SK-N-SH treated with all-trans-retinoic acid at 6 μM for 48 hours (cell line): ENCODE measurements around the gene MUSTN1.

Experiments used
- ATAC-seq: fragments of 200-7000 bp; cut with Tn5 transposase; 3 replicates; pipeline ENCODE4 v1.9.1; 2020; ENCODE audit warnings: mild to moderate bottlenecking, moderate library complexity
- ARNTL ChIP-seq: fragments of 450-650 bp; formaldehyde crosslinking; IDR thresholded peaks from 2 replicates; pipeline ENCODE4 v1.5.0; 2020; ENCODE audit warnings: low read depth, mild to moderate bottlenecking, moderate library complexity, borderline replicate concordance
- BACH2 ChIP-seq: fragments of 250-450 bp; sonication (Bioruptor Pico); IDR thresholded peaks from 2 replicates; pipeline ENCODE4 v1.9.0; 2021; ENCODE audit warnings: mild to moderate bottlenecking, borderline replicate concordance
- CSDC2 ChIP-seq: fragments of 250-450 bp; sonication (Bioruptor Pico); IDR thresholded peaks from 2 replicates; pipeline ENCODE4 v1.5.0; 2020; ENCODE audit warnings: mild to moderate bottlenecking, moderate library complexity
- ESRRG ChIP-seq: fragments of 250-450 bp; sonication (Bioruptor Pico); IDR thresholded peaks from 2 replicates; pipeline ENCODE4 v1.6.1; 2021; ENCODE audit warnings: mild to moderate bottlenecking
- GLIS3 ChIP-seq: fragments of 250-450 bp; sonication (Bioruptor Pico); IDR thresholded peaks from 2 replicates; pipeline ENCODE4 v1.5.0; 2020; ENCODE audit warnings: mild to moderate bottlenecking, moderate library complexity
- ISL1 ChIP-seq: fragments of 250-450 bp; sonication (Bioruptor Pico); IDR thresholded peaks from 2 replicates; pipeline ENCODE4 v2.1.2; 2022; ENCODE audit warnings: mild to moderate bottlenecking, moderate library complexity
- OSR1 ChIP-seq: fragments of 250-450 bp; sonication (Bioruptor Pico); IDR thresholded peaks from 2 replicates; pipeline ENCODE4 v1.8.0; 2022; ENCODE audit warnings: moderate library complexity, mild to moderate bottlenecking, inconsistent platforms
- PPARA ChIP-seq: fragments of 250-450 bp; sonication (Bioruptor Pico); IDR thresholded peaks from 2 replicates; pipeline ENCODE4 v1.5.0; 2020; ENCODE audit warnings: mild to moderate bottlenecking, borderline replicate concordance
- SNAI2 ChIP-seq: fragments of 250-450 bp; sonication (Bioruptor Pico); IDR thresholded peaks from 2 replicates; pipeline ENCODE4 v1.5.0; 2020; ENCODE audit warnings: mild to moderate bottlenecking, moderate library complexity
- TCF4 ChIP-seq: fragments of 250-450 bp; sonication (Bioruptor Pico); IDR thresholded peaks from 2 replicates; pipeline ENCODE4 v1.8.0; 2021; ENCODE audit warnings: mild to moderate bottlenecking, moderate library complexity, borderline replicate concordance
- TOX ChIP-seq: fragments of 250-450 bp; sonication (Bioruptor Pico); IDR thresholded peaks from 2 replicates; pipeline ENCODE4 v1.8.0; 2021; ENCODE audit warnings: mild to moderate bottlenecking, moderate library complexity, borderline replicate concordance
- ZC3H10 ChIP-seq: fragments of 250-450 bp; sonication (Bioruptor Pico); IDR thresholded peaks from 2 replicates; pipeline ENCODE4 v1.5.1; 2021; ENCODE audit warnings: mild to moderate bottlenecking, moderate library complexity
- ZFP3 ChIP-seq: fragments of 250-450 bp; sonication (Bioruptor Pico); IDR thresholded peaks from 2 replicates; pipeline ENCODE4 v1.5.0; 2020; ENCODE audit warnings: mild to moderate bottlenecking, moderate library complexity
- ZFP30 ChIP-seq: fragments of 450-650 bp; formaldehyde crosslinking; IDR thresholded peaks from 2 replicates; pipeline ENCODE4 v1.5.0; 2022; ENCODE audit warnings: mild to moderate bottlenecking, moderate library complexity
- ZNF565 ChIP-seq: fragments of 450-650 bp; formaldehyde crosslinking; conservative IDR thresholded peaks from 2 replicates; pipeline ENCODE4 v1.5.0; 2020; ENCODE audit warnings: low read depth, mild to moderate bottlenecking, moderate library complexity
- ZNF70 ChIP-seq: fragments of 450-650 bp; formaldehyde crosslinking; IDR thresholded peaks from 2 replicates; pipeline ENCODE4 v1.5.0; 2020; ENCODE audit warnings: mild to moderate bottlenecking, moderate library complexity
- ZNF8 ChIP-seq: fragments of 450-650 bp; formaldehyde crosslinking; IDR thresholded peaks from 2 replicates; pipeline ENCODE4 v1.5.0; 2020; ENCODE audit warnings: mild to moderate bottlenecking, moderate library complexity
- TF ChIP-seq, protein P1 (sequence below): fragments of 250-450 bp; sonication (Bioruptor Pico); IDR thresholded peaks from 2 replicates; pipeline ENCODE4 v1.5.1; 2020; ENCODE audit warnings: low read depth, mild to moderate bottlenecking, moderate library complexity
- TF ChIP-seq, protein P2 (sequence below): fragments of 250-450 bp; sonication (Bioruptor Pico); IDR thresholded peaks from 2 replicates; pipeline ENCODE4 v1.5.0; 2020; ENCODE audit warnings: mild to moderate bottlenecking, moderate library complexity
- TF ChIP-seq, protein P3 (sequence below): fragments of 250-450 bp; sonication (Bioruptor Pico); IDR thresholded peaks from 2 replicates; pipeline ENCODE4 v1.8.0; 2020; ENCODE audit warnings: mild to moderate bottlenecking, moderate library complexity, borderline replicate concordance
- TF ChIP-seq, protein P4 (sequence below): fragments of 250-450 bp; sonication (Bioruptor Pico); IDR thresholded peaks from 2 replicates; pipeline ENCODE4 v1.8.0; 2021; ENCODE audit warnings: low read depth, mild to moderate bottlenecking, moderate library complexity, borderline replicate concordance

MUSTN1 gene

DNA sequence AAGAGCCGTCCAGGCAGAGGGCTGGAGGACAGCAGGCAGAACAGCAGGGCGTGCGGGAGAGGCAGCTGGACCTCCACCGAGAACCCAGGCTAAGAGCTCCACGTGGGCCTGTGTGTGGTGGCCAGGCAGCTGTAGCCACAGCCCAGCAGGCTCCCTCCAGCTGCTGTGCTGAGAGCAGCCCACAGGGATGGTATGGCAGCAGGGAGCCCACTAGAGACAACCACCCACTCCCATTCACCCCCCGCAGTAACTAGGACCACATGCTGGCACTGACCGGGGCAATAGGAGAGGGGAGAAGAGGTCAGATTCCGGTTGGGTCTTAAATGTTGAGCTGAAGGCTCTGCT lies 25.6 kb upstream of the MUSTN1 start (continued):
- TF ChIP-seq, protein P1, sequence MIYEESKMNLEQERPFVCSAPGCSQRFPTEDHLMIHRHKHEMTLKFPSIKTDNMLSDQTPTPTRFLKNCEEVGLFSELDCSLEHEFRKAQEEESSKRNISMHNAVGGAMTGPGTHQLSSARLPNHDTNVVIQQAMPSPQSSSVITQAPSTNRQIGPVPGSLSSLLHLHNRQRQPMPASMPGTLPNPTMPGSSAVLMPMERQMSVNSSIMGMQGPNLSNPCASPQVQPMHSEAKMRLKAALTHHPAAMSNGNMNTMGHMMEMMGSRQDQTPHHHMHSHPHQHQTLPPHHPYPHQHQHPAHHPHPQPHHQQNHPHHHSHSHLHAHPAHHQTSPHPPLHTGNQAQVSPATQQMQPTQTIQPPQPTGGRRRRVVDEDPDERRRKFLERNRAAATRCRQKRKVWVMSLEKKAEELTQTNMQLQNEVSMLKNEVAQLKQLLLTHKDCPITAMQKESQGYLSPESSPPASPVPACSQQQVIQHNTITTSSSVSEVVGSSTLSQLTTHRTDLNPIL = no peak
- TF ChIP-seq TOX (CRISPR knock-in tag) = no peak
- TF ChIP-seq, all 23 proteins: peak for 0

DNA sequence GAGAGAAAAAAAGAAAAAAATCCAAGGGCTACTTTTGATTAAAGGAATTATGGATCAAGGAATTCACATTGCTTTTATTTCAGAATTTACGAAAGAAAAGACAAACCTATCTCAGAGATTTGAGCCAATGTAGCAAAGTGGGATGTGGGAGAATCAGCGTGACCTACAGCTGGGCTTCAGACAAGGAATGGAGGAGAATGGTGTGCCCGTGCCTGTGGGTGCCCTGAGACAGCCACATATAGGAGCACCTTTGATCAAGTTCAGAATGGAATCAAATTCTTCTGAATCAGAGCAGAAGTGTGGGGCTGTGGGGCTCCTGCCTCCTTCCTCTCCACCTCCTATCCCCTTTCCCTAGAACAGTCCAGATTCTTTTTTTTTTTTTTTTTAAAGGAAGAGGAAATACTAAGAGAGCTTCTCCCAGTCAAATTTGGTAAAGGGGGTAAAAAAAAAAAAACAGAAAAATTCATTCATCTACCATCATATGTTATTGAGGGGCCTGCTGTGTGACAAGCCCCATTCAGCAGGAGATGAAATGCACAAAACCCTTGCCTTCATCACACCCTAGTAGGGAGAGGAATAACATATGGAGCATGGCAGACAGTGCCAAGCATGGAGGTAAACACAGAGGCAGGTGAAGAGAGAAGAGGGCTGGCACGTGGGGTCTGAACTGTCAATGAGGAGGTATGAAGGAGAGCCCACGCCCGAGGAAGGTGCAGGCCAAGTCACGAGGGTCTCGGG lies 25.0 kb upstream of the MUSTN1 start:
- no peak for ATAC-seq
- no peak for TF ChIP-seq ESRRG (CRISPR knock-in tag)
- no peak for TF ChIP-seq ARNTL (CRISPR knock-in tag)
- TF ChIP-seq PPARA (CRISPR knock-in tag) = no peak
- TF ChIP-seq, protein P2, sequence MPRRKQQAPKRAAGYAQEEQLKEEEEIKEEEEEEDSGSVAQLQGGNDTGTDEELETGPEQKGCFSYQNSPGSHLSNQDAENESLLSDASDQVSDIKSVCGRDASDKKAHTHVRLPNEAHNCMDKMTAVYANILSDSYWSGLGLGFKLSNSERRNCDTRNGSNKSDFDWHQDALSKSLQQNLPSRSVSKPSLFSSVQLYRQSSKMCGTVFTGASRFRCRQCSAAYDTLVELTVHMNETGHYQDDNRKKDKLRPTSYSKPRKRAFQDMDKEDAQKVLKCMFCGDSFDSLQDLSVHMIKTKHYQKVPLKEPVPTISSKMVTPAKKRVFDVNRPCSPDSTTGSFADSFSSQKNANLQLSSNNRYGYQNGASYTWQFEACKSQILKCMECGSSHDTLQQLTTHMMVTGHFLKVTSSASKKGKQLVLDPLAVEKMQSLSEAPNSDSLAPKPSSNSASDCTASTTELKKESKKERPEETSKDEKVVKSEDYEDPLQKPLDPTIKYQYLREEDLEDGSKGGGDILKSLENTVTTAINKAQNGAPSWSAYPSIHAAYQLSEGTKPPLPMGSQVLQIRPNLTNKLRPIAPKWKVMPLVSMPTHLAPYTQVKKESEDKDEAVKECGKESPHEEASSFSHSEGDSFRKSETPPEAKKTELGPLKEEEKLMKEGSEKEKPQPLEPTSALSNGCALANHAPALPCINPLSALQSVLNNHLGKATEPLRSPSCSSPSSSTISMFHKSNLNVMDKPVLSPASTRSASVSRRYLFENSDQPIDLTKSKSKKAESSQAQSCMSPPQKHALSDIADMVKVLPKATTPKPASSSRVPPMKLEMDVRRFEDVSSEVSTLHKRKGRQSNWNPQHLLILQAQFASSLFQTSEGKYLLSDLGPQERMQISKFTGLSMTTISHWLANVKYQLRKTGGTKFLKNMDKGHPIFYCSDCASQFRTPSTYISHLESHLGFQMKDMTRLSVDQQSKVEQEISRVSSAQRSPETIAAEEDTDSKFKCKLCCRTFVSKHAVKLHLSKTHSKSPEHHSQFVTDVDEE (CRISPR knock-in tag) = no peak
- no peak for TF ChIP-seq ZFP30 (CRISPR knock-in tag)
- TF ChIP-seq OSR1 (CRISPR knock-in tag) = no peak
- TF ChIP-seq GLIS3 (CRISPR knock-in tag) = no peak
- TF ChIP-seq TOX (CRISPR knock-in tag) = no peak
- TF ChIP-seq ISL1 (CRISPR knock-in tag) = no peak
- no peak for TF ChIP-seq TCF4 (CRISPR knock-in tag)
- TF ChIP-seq SNAI2 (CRISPR knock-in tag) = no peak

DNA sequence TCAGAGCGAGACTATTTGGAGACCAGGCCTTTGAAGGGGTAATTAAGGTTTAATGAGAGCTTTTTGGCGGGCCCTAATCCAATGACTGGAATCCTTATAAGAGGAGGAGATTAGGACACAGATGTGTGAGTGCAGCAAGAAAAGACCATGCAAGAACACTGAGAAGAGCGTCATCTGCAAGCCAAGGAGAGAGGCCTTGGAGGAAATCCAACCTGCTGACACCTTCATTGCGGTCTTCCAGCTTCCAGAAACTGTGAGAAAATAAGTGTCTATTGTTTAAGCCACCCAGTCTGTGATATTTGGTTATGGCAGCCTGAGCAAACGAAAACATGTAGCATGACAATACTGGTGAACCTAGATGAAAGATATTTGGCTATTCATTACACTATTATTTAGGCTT lies 23.0 kb upstream of the MUSTN1 start:
- ATAC-seq = no peak
- no peak for TF ChIP-seq OSR1 (CRISPR knock-in tag)
- no peak for TF ChIP-seq CSDC2
- no peak for TF ChIP-seq ZC3H10
- no peak for TF ChIP-seq ARNTL (CRISPR knock-in tag)

DNA sequence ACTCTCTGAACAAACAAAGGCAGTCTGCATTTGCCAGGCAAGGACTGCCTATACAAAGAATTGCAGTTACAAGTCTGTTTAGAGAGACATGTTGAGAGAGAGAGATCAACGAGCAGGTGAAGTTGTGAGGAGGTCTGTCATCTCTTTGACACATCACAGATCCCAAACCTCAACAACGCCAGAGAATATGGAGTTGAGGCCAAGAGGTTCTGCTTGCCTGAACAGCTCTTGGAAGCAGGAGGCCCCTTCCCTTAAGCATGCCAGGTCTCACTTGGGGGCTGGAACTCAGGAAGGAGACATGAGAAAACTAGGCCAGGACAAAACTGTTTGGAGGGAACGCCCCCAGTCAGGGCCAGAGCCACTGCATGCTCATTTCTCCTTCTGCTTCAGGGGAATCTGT lies 22.3 kb upstream of the MUSTN1 start:
- TF ChIP-seq ZNF70 (CRISPR knock-in tag) (no peak), ZFP3 (CRISPR knock-in tag) (no peak), ZNF565 (CRISPR knock-in tag) (no peak), ARNTL (CRISPR knock-in tag) (no peak), ZNF8 (no peak), GLIS3 (CRISPR knock-in tag) (no peak), OSR1 (CRISPR knock-in tag) (no peak), TOX (CRISPR knock-in tag) (no peak), BACH2 (CRISPR knock-in tag) (no peak), ESRRG (CRISPR knock-in tag) (no peak), ZC3H10 (no peak), TCF4 (CRISPR knock-in tag) (no peak)
- TF ChIP-seq, protein P2 (CRISPR knock-in tag) = no peak
- TF ChIP-seq, protein P3, sequence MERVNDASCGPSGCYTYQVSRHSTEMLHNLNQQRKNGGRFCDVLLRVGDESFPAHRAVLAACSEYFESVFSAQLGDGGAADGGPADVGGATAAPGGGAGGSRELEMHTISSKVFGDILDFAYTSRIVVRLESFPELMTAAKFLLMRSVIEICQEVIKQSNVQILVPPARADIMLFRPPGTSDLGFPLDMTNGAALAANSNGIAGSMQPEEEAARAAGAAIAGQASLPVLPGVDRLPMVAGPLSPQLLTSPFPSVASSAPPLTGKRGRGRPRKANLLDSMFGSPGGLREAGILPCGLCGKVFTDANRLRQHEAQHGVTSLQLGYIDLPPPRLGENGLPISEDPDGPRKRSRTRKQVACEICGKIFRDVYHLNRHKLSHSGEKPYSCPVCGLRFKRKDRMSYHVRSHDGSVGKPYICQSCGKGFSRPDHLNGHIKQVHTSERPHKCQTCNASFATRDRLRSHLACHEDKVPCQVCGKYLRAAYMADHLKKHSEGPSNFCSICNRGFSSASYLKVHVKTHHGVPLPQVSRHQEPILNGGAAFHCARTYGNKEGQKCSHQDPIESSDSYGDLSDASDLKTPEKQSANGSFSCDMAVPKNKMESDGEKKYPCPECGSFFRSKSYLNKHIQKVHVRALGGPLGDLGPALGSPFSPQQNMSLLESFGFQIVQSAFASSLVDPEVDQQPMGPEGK = no peak
- TF ChIP-seq, protein P1 = no peak
- TF ChIP-seq, protein P4, sequence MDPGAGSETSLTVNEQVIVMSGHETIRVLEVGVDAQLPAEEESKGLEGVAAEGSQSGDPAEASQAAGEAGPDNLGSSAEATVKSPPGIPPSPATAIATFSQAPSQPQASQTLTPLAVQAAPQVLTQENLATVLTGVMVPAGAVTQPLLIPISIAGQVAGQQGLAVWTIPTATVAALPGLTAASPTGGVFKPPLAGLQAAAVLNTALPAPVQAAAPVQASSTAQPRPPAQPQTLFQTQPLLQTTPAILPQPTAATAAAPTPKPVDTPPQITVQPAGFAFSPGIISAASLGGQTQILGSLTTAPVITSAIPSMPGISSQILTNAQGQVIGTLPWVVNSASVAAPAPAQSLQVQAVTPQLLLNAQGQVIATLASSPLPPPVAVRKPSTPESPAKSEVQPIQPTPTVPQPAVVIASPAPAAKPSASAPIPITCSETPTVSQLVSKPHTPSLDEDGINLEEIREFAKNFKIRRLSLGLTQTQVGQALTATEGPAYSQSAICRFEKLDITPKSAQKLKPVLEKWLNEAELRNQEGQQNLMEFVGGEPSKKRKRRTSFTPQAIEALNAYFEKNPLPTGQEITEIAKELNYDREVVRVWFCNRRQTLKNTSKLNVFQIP = no peak
- ATAC-seq = no peak
